Osteocyte (in vitro differentiated cells): ENCODE measurements around the gene TPM1. TPM values are rescaled to one million over a fixed set of nuclear protein-coding genes. Genes with fewer than 3 reads are reported as not detected.
"Not testable (repeated sequence)": the region's sequence is repeated elsewhere in the genome, so short reads cannot be mapped to it uniquely, and the experiment has no call there.

Source experiments
- DNase-seq: peaks from one replicate; pipeline ENCODE4 v3.0.0; 2021; ENCODE audit warnings: mixed read lengths; ENCODE audit not compliant: unreplicated experiment; ENCODE audit errors: extremely low spot score
- H3K27ac Mint-ChIP-seq: one replicate; pipeline ENCODE4 v1.8.0; 2021; ENCODE audit warnings: mild to moderate bottlenecking, mixed read lengths; ENCODE audit not compliant: unreplicated experiment
- H3K27me3 Mint-ChIP-seq: one replicate; pipeline ENCODE4 v1.8.0; 2021; ENCODE audit warnings: mixed read lengths; ENCODE audit not compliant: unreplicated experiment
- H3K36me3 Mint-ChIP-seq: one replicate; pipeline ENCODE4 v1.8.0; 2021; ENCODE audit warnings: mixed read lengths; ENCODE audit not compliant: unreplicated experiment
- H3K4me1 Mint-ChIP-seq: one replicate; pipeline ENCODE4 v1.8.0; 2021; ENCODE audit warnings: mixed read lengths; ENCODE audit not compliant: unreplicated experiment
- H3K4me3 Mint-ChIP-seq: one replicate; pipeline ENCODE4 v1.8.0; 2021; ENCODE audit warnings: mild to moderate bottlenecking, moderate library complexity, mixed read lengths; ENCODE audit not compliant: unreplicated experiment
- H3K9me3 Mint-ChIP-seq: one replicate; pipeline ENCODE4 v1.8.0; 2021; ENCODE audit warnings: mixed read lengths; ENCODE audit not compliant: unreplicated experiment
- CTCF ChIP-seq: fragments of 200-600 bp; sonication (generic); IDR thresholded peaks from 2 replicates; pipeline ENCODE4 v1.5.0; 2021; ENCODE audit warnings: antibody characterized with exemption, mild to moderate bottlenecking, moderate library complexity
- long read RNA-seq: library from polyadenylated mRNA; unstranded; transcript quantifications from one replicate; pipeline ENCODE4 v2.0.0, GENCODE V29; 2021
- total RNA-seq: library from RNA; stranded (reverse); gene quantifications from 2 replicates; pipeline ENCODE4 v1.2.1, GENCODE V29; 2021

The TPM1 gene
- total RNA-seq = 1,635 and 1,747 TPM in 2 replicates
- long read RNA-seq, transcript TPM1-201 (9 exons, 1,670 nt) = minor isoform, 73 of 5,562 reads
- long read RNA-seq, transcript TPM1-219 (9 exons, 933 nt) = minor isoform, 124 of 5,562 reads
- long read RNA-seq, transcript TPM1-220 (9 exons, 977 nt) = minor isoform, 1,623 of 5,562 reads
- long read RNA-seq, transcript TPM1-206 (9 exons, 1,717 nt) = major isoform, 3,302 of 5,562 reads
- long read RNA-seq, partial matches to known transcripts = 125 of 5,562 reads
- long read RNA-seq, other reads (novel, unspliced or antisense) = 250 of 5,562 reads

- Mint-ChIP-seq H3K27ac (peak within 1 kb of the TSS; percentile 99), H3K36me3 (peaks cover 36% of the 10 kb centered on the region), H3K4me1 (peaks cover 63% of the 10 kb centered on the region), H3K9me3 (peaks cover 4% of the 10 kb centered on the region), H3K27me3 (no peaks in the 10 kb centered on the region), H3K4me3 (peak within 1 kb of the TSS; percentile 99)
- peak; percentile 98 for DNase-seq
- peak; percentile 21 for TF ChIP-seq CTCF
These were observed at the start of gene TPM1 for GRCh38 chr15:63041974-63042876. Gene TPM1 (plus strand): TSS chr15:63042747. CDS start chr15:63042830, 83 bp downstream.

GRCh38 chr15:62993066-62993465 is 49.5 kb upstream of the TPM1 start:
- no peak for DNase-seq
- Mint-ChIP-seq H3K4me3 (no peak overlapping the region), H3K4me1 (peaks cover 59% of the 10 kb centered on the region), H3K9me3 (no peaks in the 10 kb centered on the region), H3K27me3 (no peaks in the 10 kb centered on the region), H3K27ac (no peak overlapping the region), H3K36me3 (no peaks in the 10 kb centered on the region)
- TF ChIP-seq CTCF = no peak

- not testable (repeated sequence) for H3K4me3 Mint-ChIP-seq, H3K9me3 Mint-ChIP-seq, DNase-seq, H3K27ac Mint-ChIP-seq, H3K27me3 Mint-ChIP-seq, H3K36me3 Mint-ChIP-seq
- H3K4me1 Mint-ChIP-seq = peaks cover 55% of the 10 kb centered on the region
These were observed 48.9 kb upstream of the TPM1 start for GRCh38 chr15:62993632-62994031.

GRCh38 chr15:62994439-62994838 is 48.1 kb upstream of the TPM1 start:
- no peak for TF ChIP-seq CTCF

GRCh38 chr15:62994975-62995681 is 47.4 kb upstream of the TPM1 start:
- peak overlapping the region; percentile 27 for H3K27ac Mint-ChIP-seq
- no peak for TF ChIP-seq CTCF
- no peaks in the 10 kb centered on the region for H3K9me3 Mint-ChIP-seq
- no peak for DNase-seq
- no peak overlapping the region for H3K4me3 Mint-ChIP-seq
- no peaks in the 10 kb centered on the region for H3K27me3 Mint-ChIP-seq
- H3K4me1 Mint-ChIP-seq = peaks cover 57% of the 10 kb centered on the region
- H3K36me3 Mint-ChIP-seq = no peaks in the 10 kb centered on the region

More at GRCh38 chr15:62994439-62994838, 48.1 kb upstream of the TPM1 start:
- H3K9me3 Mint-ChIP-seq = no peaks in the 10 kb centered on the region
- H3K27me3 Mint-ChIP-seq = no peaks in the 10 kb centered on the region
- H3K4me1 Mint-ChIP-seq = peaks cover 55% of the 10 kb centered on the region
- no peak overlapping the region for H3K4me3 Mint-ChIP-seq
- DNase-seq = no peak
- H3K27ac Mint-ChIP-seq = no peak overlapping the region
- no peaks in the 10 kb centered on the region for H3K36me3 Mint-ChIP-seq
